Thyroid gland (tissue), 4 donors: ENCODE measurements around the gene CDC42BPA. TPM values are rescaled to one million over a fixed set of nuclear protein-coding genes. Genes with fewer than 3 reads are reported as not detected.

Experiments
- DNase-seq, 2 donors: peaks; one replicate each; pipeline ENCODE4 v3.0.0-alpha.2; 2019
- H3K27ac ChIP-seq, 3 donors: fragments of 200-600 bp; sonication (generic); 1 replicate in 2 of 3; 2 replicates in 1 of 3; pipeline ENCODE4 v1.5.1; 2016 to 2019; ENCODE audit warnings: mild to moderate bottlenecking in 1 of 3, moderate library complexity in 1 of 3
- H3K27me3 ChIP-seq: fragments of 200-600 bp; sonication (generic); one replicate; pipeline ENCODE4 v1.5.1; 2019
- H3K36me3 ChIP-seq, 2 donors: fragments of 200-600 bp; sonication (generic); one replicate each; pipeline ENCODE4 v1.5.1; 2016 to 2019
- H3K4me1 ChIP-seq, 2 donors: fragments of 200-600 bp; sonication (generic); one replicate each; pipeline ENCODE4 v1.5.1; 2017 to 2019
- H3K4me3 ChIP-seq, 3 donors: fragments of 200-600 bp; sonication (generic); replicated peaks in 1 of 3; 1 replicate in 2 of 3; 2 replicates in 1 of 3; pipeline ENCODE4 v1.5.1; 2016; ENCODE audit warnings: mild to moderate bottlenecking in 1 of 3
- H3K9me3 ChIP-seq: fragments of 200-600 bp; sonication (generic); one replicate; pipeline ENCODE4 v1.5.1; 2017
- POLR2A ChIP-seq, 2 donors: fragments of 450-650 bp; IDR thresholded peaks; one replicate each; pipeline ENCODE4 v1.6.1; 2017; ENCODE audit warnings: antibody characterized with exemption in 2 of 2, mild to moderate bottlenecking in 2 of 2, moderate library complexity in 1 of 2
- WGBS, 2 donors: methylation state at CpG; one replicate each; pipeline ENCODE4 v1.1.5; 2017; 5-methylcytosine and 5-hydroxymethylcytosine counted together
- intact Hi-C: fragments of 100-400 bp; cut with DNase I; formaldehyde crosslinking; loops from one replicate; pipeline ENCODE4 v1.15.1; 2023
- total RNA-seq, 4 donors: library from RNA; depleted of rRNA; stranded (reverse); fragments of >200 nt; gene quantifications; one replicate each; pipeline ENCODE4 v1.2.3, GENCODE V29; 2016
- TF ChIP-seq, protein P1 (sequence below), 6 experiments: fragments of 200-600 bp in 3 of 6; fragments of 450-650 bp in 3 of 6; sonication (generic) in 3 of 6; IDR thresholded peaks; one replicate each; pipeline ENCODE4 v1.5.1; 2016 to 2019; ENCODE audit warnings: antibody characterized with exemption in 6 of 6, mild to moderate bottlenecking in 2 of 6, inconsistent platforms in 1 of 6, moderate library complexity in 1 of 6

Gene CDC42BPA
- total RNA-seq, 4 donors from 2014 or later = 25.0 to 50.0 (median 30.5) TPM

DNA sequence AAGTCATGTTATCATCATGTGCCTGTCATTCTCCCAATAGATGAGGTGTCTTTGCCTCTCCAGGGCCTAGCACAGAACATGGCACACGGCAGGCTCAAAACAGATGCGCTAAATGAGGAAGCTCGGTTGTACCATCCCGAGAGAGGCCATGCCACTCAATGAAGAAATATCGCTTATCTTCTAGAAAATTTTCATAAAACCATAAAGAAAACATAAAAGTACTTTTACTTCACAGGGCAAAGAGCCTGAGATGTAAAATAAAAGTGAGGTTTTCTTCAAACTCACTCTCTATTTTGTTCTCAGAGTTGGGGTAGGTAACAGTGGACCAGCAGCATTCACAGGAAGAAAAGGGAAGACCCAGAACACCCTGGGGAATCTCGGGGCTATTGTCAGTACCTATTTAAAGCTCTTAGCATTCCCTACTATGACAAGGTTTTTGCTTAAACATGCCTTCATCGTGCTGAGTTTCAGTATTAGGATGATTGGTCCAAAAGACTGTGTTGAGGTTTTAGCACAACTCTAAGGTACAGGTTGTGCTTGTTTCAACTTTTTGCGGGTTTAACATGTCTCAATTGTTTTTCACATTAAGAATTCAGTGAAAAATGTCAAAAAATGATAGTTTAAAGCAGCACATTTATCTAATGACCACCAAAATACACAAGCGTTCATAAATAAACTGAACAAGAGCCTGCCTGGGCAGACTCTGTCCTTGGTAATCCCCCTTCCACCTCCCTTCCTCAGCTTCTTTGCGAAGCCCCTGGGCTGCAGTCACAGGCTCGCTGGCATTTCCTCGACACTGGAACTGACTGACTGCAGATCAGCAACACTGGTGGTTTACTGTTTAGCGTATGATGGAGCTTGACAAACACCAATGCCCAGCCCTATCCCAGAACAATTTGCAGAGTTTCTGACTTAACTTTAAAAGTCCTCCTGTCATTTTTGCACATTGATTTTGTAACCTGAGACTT, 322.6 kb downstream of the CDC42BPA start:
- Histone ChIP-seq H3K4me3 (no peak overlapping the region), H3K27ac (no peak overlapping the region)
- intact Hi-C loops = no loop called here

DNA sequence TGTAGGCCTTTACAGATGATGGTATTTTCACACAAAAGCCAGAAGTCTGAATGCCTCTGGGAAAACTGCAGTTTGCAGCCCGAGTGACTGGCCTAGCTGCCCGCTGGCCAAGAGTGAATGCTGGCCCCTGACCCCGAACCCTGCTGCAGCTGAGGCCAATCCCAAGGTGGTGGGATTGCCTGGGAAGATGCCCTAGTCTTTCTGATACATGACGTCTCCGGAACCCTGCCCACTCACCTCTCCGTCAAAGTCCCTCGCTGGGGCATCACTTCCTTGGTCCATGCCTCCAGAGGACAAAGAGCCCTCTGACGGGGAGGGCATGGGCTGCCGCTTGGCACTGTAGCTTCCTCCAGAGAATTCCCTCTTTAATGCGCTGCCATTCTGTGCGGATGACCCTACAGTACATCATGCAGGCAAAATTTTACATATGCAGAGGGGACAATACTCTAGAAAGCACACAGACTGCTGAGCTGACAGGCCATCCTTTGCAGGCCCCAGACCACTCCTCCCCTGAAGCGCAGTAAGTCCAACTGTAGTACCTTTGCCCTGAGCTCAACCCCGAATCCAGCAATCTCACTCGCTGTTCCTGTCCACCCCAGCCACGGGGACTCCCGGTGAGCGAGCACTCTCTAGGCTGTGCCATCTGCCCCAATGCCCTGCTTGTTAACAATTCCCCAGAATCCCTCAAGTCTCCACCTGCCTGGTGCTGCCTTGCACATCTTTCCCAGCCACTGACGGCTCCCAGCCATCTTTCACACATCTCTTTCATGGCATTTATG, 323.5 kb downstream of the CDC42BPA start:
- no peaks in the 10 kb centered on the region for H3K27me3 ChIP-seq
- H3K36me3 ChIP-seq = no peaks in the 10 kb centered on the region
- peaks cover 0 to 8% of the 10 kb centered on the region in 2 donors for H3K4me1 ChIP-seq
- no peaks in the 10 kb centered on the region for H3K9me3 ChIP-seq
- TF ChIP-seq POLR2A (IDR thresholded peaks at IDR 0.05) = no peak
- TF ChIP-seq, protein P1, sequence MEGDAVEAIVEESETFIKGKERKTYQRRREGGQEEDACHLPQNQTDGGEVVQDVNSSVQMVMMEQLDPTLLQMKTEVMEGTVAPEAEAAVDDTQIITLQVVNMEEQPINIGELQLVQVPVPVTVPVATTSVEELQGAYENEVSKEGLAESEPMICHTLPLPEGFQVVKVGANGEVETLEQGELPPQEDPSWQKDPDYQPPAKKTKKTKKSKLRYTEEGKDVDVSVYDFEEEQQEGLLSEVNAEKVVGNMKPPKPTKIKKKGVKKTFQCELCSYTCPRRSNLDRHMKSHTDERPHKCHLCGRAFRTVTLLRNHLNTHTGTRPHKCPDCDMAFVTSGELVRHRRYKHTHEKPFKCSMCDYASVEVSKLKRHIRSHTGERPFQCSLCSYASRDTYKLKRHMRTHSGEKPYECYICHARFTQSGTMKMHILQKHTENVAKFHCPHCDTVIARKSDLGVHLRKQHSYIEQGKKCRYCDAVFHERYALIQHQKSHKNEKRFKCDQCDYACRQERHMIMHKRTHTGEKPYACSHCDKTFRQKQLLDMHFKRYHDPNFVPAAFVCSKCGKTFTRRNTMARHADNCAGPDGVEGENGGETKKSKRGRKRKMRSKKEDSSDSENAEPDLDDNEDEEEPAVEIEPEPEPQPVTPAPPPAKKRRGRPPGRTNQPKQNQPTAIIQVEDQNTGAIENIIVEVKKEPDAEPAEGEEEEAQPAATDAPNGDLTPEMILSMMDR (IDR thresholded peaks at IDR 0.05) = no peak
- DNase-seq = no peak
- 87 to 89% methylated on average over 15 to 18 of the region's 18 CpGs for WGBS, 2 donors
- intact Hi-C loops = no loop called here
- no peak overlapping the region for H3K4me3 ChIP-seq
- no peak overlapping the region for H3K27ac ChIP-seq

More for the DNA sequence above, 322.6 kb downstream of the CDC42BPA start:
- H3K4me1 ChIP-seq = no peaks in the 10 kb centered on the region
- WGBS, 2 donors = 79 to 83% methylated on average over 13 of the region's 13 CpGs
- DNase-seq = no peak
- H3K9me3 ChIP-seq = no peaks in the 10 kb centered on the region
- no peaks in the 10 kb centered on the region for H3K36me3 ChIP-seq
- TF ChIP-seq, protein P1 (IDR thresholded peaks at IDR 0.05) = no peak
- TF ChIP-seq POLR2A (IDR thresholded peaks at IDR 0.05) = no peak
- H3K27me3 ChIP-seq = no peaks in the 10 kb centered on the region

DNA sequence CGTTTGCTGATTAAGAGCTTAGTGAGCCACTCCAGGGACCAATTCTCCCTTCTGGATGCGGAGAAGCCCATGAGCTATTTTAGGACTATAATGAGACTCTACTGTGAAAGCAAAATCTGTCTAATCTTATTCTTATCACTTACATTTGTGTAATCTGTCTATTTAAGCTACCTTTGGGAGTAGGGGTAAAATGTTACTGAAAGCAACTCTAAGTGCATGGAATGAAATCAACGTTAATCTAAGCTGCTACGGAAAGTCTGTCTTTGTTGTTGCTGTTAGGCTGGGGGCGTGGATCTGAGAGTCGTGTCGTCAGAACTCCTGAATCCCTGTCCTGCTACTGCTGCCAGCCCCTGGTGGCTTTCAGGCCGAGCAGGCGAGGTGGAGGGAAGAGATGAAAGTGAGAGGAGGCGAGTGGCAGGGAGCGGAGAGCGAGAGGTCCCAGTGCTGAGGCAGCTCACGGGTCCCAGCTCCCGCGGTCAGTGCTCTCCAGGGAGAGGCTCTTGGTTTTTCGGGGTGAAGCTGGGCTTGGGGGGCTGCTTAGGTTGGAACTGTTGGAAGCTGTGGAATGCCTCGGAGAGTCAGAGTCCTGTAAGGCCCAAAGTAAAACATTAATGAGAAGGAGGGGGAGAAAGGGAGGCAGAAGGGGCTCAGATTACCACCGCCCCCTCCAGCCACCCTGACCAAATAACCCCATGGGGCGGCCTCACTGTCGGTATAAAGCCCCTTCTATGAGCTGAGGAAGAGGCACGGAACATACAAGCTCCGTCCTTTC, 324.3 kb downstream of the CDC42BPA start:
- 72 to 77% methylated on average over 22 of the region's 22 CpGs for WGBS, 2 donors
- no peaks in the 10 kb centered on the region for H3K36me3 ChIP-seq
- no peak for TF ChIP-seq POLR2A (IDR thresholded peaks at IDR 0.05)
- TF ChIP-seq, protein P1 (IDR thresholded peaks at IDR 0.05) = no peak
- DNase-seq = no peak
- H3K9me3 ChIP-seq = no peaks in the 10 kb centered on the region
- H3K4me1 ChIP-seq = peaks cover 7 to 16% of the 10 kb centered on the region in 2 donors
- intact Hi-C loops = no loop called here
- no peaks in the 10 kb centered on the region for H3K27me3 ChIP-seq
- H3K4me3 ChIP-seq = no peak overlapping the region
- no peak overlapping the region for H3K27ac ChIP-seq

DNA sequence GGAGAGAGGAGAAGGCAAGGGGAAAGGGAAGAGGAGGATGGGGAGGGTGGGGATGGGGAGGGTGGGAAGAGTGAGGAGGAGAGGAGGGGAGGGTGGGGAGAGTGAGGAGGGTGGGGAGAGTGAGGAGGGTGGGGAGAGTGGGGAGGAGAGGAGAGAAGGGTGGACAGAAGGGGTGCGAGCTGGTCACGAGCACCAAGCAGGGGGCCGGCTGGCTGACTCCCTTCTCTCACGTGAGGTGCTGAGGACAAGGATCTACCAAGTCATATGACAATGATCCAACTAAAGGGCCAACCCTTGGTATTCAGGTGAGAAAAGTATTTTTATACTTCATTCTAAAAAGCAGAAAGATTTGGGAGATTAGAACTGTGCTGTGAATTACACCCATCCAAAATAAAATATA, 326.4 kb downstream of the CDC42BPA start:
- intact Hi-C loops = no loop called here
- TF ChIP-seq POLR2A (IDR thresholded peaks at IDR 0.05) = no peak
- TF ChIP-seq, protein P1 (IDR thresholded peaks at IDR 0.05) = no peak
- H3K9me3 ChIP-seq = no peaks in the 10 kb centered on the region
- H3K4me1 ChIP-seq = peaks cover 27 to 28% of the 10 kb centered on the region in 2 donors
- H3K27ac ChIP-seq = no peak overlapping the region
- WGBS, 2 donors = 97 to 98% methylated on average over 4 of the region's 4 CpGs
- H3K27me3 ChIP-seq = no peaks in the 10 kb centered on the region
- no peak for DNase-seq
- H3K4me3 ChIP-seq = no peak overlapping the region
- no peaks in the 10 kb centered on the region for H3K36me3 ChIP-seq
